Ishikawa (cell line): ENCODE data around the gene NUCKS1.

Source experiments
- CREB1 ChIP-seq: IDR thresholded peaks from 2 replicates; pipeline ENCODE4 v1.6.1; 2012; ENCODE audit warnings: low read depth
- TF ChIP-seq, protein P1 (sequence below): IDR thresholded peaks from 2 replicates; pipeline ENCODE4 v1.6.1; 2012; ENCODE audit warnings: low read depth, mild to moderate bottlenecking

DNA sequence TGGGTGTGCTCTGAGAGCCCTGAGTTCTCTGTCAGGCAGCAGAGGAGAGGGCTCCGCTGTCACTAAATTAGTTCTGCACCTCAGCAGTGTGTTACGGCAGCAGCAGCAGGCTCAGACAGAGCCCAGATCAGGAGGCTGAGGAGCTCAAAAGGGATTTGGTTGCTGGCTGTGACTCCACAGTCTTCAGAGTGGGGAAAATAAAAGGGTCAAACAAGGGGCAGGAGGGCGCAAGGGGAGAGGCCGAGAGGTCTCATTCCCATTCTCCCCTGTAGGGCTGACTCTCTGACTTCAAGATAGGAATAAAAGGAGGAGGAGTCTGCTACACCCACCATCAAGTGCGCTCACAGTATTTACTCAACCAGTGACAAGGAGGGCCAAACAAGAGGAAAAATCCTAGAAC lies 60.5 kb downstream of the NUCKS1 start:
- TF ChIP-seq, protein P1, sequence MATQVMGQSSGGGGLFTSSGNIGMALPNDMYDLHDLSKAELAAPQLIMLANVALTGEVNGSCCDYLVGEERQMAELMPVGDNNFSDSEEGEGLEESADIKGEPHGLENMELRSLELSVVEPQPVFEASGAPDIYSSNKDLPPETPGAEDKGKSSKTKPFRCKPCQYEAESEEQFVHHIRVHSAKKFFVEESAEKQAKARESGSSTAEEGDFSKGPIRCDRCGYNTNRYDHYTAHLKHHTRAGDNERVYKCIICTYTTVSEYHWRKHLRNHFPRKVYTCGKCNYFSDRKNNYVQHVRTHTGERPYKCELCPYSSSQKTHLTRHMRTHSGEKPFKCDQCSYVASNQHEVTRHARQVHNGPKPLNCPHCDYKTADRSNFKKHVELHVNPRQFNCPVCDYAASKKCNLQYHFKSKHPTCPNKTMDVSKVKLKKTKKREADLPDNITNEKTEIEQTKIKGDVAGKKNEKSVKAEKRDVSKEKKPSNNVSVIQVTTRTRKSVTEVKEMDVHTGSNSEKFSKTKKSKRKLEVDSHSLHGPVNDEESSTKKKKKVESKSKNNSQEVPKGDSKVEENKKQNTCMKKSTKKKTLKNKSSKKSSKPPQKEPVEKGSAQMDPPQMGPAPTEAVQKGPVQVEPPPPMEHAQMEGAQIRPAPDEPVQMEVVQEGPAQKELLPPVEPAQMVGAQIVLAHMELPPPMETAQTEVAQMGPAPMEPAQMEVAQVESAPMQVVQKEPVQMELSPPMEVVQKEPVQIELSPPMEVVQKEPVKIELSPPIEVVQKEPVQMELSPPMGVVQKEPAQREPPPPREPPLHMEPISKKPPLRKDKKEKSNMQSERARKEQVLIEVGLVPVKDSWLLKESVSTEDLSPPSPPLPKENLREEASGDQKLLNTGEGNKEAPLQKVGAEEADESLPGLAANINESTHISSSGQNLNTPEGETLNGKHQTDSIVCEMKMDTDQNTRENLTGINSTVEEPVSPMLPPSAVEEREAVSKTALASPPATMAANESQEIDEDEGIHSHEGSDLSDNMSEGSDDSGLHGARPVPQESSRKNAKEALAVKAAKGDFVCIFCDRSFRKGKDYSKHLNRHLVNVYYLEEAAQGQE = no peak
- TF ChIP-seq CREB1 = no peak
